IPS-18a (cell line): Measurements from ENCODE around the gene CPT2.
A peak's percentile ranks its signal among the peaks of the same experiment; 100 is the strongest.

ENCODE experiments used
- H3K27ac ChIP-seq: one replicate; pipeline ENCODE4 v1.5.1; 2013; ENCODE audit warnings: low read length
- H3K27me3 ChIP-seq: one replicate; pipeline ENCODE4 v1.6.1; 2013; ENCODE audit warnings: mild to moderate bottlenecking, low read length; ENCODE audit not compliant: control insufficient read depth, insufficient read depth
- H3K36me3 ChIP-seq: one replicate; pipeline ENCODE4 v1.6.1; 2013; ENCODE audit warnings: low read depth, low read length; ENCODE audit not compliant: control insufficient read depth
- H3K4me1 ChIP-seq: one replicate; pipeline ENCODE4 v1.6.1; 2013; ENCODE audit warnings: low read depth, low read length; ENCODE audit not compliant: control insufficient read depth
- H3K4me3 ChIP-seq: one replicate; pipeline ENCODE4 v1.5.1; 2013; ENCODE audit warnings: low read length
- H3K9ac ChIP-seq: one replicate; pipeline ENCODE4 v1.6.1; 2013; ENCODE audit warnings: mild to moderate bottlenecking, low read length, moderate library complexity
- H3K9me3 ChIP-seq: one replicate; pipeline ENCODE4 v1.6.1; 2013; ENCODE audit warnings: low read depth, low read length; ENCODE audit not compliant: control insufficient read depth

CPT2 gene

DNA sequence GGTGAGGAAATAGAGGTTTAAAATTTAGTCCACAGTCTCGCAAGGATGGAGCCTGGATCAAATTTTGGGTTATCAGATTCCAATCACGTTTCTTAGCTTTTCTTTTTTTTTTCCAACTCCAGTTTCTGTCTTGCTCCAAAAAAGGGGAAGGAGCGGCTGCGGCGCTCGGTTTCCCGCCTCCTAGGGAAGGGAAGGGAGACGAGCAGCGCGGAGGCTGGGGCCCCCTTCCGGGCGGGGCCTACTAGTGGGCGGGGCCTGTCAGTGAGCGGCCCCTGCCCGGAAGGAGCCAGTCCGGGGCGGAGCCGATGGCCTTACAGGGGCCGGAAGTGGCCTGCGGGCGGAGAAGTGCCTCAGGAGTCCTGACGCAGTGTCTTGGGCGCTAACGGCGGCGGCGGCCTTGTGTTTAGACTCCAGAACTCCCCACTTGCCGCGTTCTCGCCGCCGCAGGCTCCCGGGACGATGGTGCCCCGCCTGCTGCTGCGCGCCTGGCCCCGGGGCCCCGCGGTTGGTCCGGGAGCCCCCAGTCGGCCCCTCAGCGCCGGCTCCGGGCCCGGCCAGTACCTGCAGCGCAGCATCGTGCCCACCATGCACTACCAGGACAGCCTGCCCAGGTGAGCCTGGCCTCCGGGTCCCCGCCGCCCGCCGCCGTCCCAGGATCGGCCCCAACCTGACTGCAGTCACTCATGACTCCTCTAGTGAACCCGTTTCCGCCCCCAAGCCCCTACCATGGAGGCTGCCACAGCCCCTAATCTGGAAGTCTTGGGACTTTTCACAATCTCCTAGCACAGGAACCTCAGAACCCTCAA lies at the start of gene CPT2:
Gene CPT2, plus strand, starts transcription at position 340 of the 806 bp plus-strand sequence. Its CDS starts 120 bp downstream, at position 460.
- peak within 1 kb of the TSS; percentile 86 for H3K9ac ChIP-seq
- H3K4me3 ChIP-seq = peak within 1 kb of the TSS; percentile 89
- H3K36me3 ChIP-seq = no peaks in the 10 kb centered on the region
- H3K27me3 ChIP-seq = peaks cover 11% of the 10 kb centered on the region
- peak within 1 kb of the TSS; percentile 24 for H3K27ac ChIP-seq
- H3K9me3 ChIP-seq = no peaks in the 10 kb centered on the region
- H3K4me1 ChIP-seq = peaks cover 12% of the 10 kb centered on the region

- Histone ChIP-seq H3K9ac (no peak overlapping the region), H3K9me3 (no peaks in the 10 kb centered on the region), H3K36me3 (no peaks in the 10 kb centered on the region), H3K27ac (no peak overlapping the region), H3K4me1 (no peaks in the 10 kb centered on the region), H3K27me3 (no peaks in the 10 kb centered on the region), H3K4me3 (no peak overlapping the region)
These were observed 49.5 kb upstream of the CPT2 start for GRCh38 chr1:53147174-53147573.

DNA sequence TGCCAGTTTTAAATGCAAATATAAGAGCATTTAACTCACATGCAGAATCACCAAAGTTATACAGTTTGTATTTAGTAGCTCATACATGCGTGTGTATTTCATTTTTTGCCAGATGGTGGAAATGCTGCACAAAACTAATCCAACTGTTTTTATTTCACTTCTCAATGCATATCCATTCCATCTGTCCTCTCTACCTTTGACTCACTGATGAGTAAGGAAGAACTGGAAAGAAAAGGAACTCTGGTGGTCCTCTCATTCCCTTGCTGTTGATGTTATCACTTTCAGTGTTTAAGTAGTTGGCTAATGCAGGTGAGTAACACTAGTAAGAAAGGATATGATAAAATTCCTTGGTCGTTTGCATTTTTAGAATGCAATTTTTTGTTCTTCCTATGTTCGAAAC lies 48.5 kb upstream of the CPT2 start:
- H3K9me3 ChIP-seq = no peaks in the 10 kb centered on the region
- H3K4me3 ChIP-seq = no peak overlapping the region
- no peak overlapping the region for H3K27ac ChIP-seq
- no peaks in the 10 kb centered on the region for H3K27me3 ChIP-seq
- H3K4me1 ChIP-seq = no peaks in the 10 kb centered on the region
- no peak overlapping the region for H3K9ac ChIP-seq
- no peaks in the 10 kb centered on the region for H3K36me3 ChIP-seq

GRCh38 chr1:53153752-53154151 lies 42.9 kb upstream of the CPT2 start:
- Histone ChIP-seq H3K36me3 (no peaks in the 10 kb centered on the region), H3K9ac (no peak overlapping the region), H3K27me3 (no peaks in the 10 kb centered on the region), H3K4me1 (no peaks in the 10 kb centered on the region), H3K27ac (no peak overlapping the region), H3K4me3 (no peak overlapping the region), H3K9me3 (no peaks in the 10 kb centered on the region)

- no peak overlapping the region for H3K9ac ChIP-seq
- H3K9me3 ChIP-seq = no peaks in the 10 kb centered on the region
- H3K27me3 ChIP-seq = no peaks in the 10 kb centered on the region
- H3K36me3 ChIP-seq = no peaks in the 10 kb centered on the region
- H3K27ac ChIP-seq = no peak overlapping the region
- H3K4me3 ChIP-seq = no peak overlapping the region
- no peaks in the 10 kb centered on the region for H3K4me1 ChIP-seq
These were observed 41.7 kb upstream of the CPT2 start for GRCh38 chr1:53154859-53155438.

GRCh38 chr1:53155534-53155933 lies 41.1 kb upstream of the CPT2 start:
- H3K9ac ChIP-seq = no peak overlapping the region
- no peaks in the 10 kb centered on the region for H3K27me3 ChIP-seq
- no peak overlapping the region for H3K4me3 ChIP-seq
- H3K36me3 ChIP-seq = no peaks in the 10 kb centered on the region
- no peaks in the 10 kb centered on the region for H3K4me1 ChIP-seq
- H3K27ac ChIP-seq = no peak overlapping the region
- H3K9me3 ChIP-seq = no peaks in the 10 kb centered on the region

GRCh38 chr1:53155945-53156344 lies 40.7 kb upstream of the CPT2 start:
- no peaks in the 10 kb centered on the region for H3K4me1 ChIP-seq
- H3K27me3 ChIP-seq = no peaks in the 10 kb centered on the region
- no peaks in the 10 kb centered on the region for H3K9me3 ChIP-seq
- no peaks in the 10 kb centered on the region for H3K36me3 ChIP-seq
- H3K27ac ChIP-seq = no peak overlapping the region
- H3K4me3 ChIP-seq = no peak overlapping the region
- H3K9ac ChIP-seq = no peak overlapping the region

DNA sequence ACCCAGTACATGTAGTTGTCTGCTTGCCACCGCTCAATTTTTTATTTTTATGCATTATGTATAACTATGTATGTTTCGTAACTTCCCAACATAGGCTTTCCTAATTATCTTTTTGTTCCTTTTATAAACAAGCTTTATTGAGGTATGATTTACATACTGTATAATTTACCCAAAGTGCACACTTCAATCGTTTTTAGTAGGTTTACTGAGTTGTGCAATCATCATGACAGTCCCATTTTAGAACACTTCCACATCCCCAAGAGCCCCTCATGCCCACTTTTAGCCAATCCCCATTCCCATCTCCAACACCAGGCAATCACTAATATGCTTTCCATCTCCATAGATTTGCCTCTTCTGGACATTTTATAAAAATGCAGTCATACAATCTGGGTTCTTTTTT lies 39.8 kb upstream of the CPT2 start:
- H3K27me3 ChIP-seq = no peaks in the 10 kb centered on the region
- H3K9ac ChIP-seq = no peak overlapping the region
- no peaks in the 10 kb centered on the region for H3K4me1 ChIP-seq
- H3K36me3 ChIP-seq = no peaks in the 10 kb centered on the region
- no peak overlapping the region for H3K27ac ChIP-seq
- no peaks in the 10 kb centered on the region for H3K9me3 ChIP-seq
- no peak overlapping the region for H3K4me3 ChIP-seq

GRCh38 chr1:53158900-53159299 lies 37.7 kb upstream of the CPT2 start:
- Histone ChIP-seq H3K36me3 (no peaks in the 10 kb centered on the region), H3K27me3 (no peaks in the 10 kb centered on the region), H3K4me1 (peaks cover 5% of the 10 kb centered on the region), H3K4me3 (no peak overlapping the region), H3K9me3 (no peaks in the 10 kb centered on the region), H3K9ac (no peak overlapping the region), H3K27ac (no peak overlapping the region)

- Histone ChIP-seq H3K4me3 (no peak overlapping the region), H3K9me3 (no peaks in the 10 kb centered on the region), H3K27me3 (no peaks in the 10 kb centered on the region), H3K27ac (no peak overlapping the region), H3K36me3 (no peaks in the 10 kb centered on the region), H3K4me1 (peaks cover 5% of the 10 kb centered on the region), H3K9ac (no peak overlapping the region)
These were observed 35.7 kb upstream of the CPT2 start for GRCh38 chr1:53160924-53161378.

GRCh38 chr1:53162621-53163020 lies 34.0 kb upstream of the CPT2 start:
- H3K27ac ChIP-seq = no peak overlapping the region
- no peaks in the 10 kb centered on the region for H3K9me3 ChIP-seq

DNA sequence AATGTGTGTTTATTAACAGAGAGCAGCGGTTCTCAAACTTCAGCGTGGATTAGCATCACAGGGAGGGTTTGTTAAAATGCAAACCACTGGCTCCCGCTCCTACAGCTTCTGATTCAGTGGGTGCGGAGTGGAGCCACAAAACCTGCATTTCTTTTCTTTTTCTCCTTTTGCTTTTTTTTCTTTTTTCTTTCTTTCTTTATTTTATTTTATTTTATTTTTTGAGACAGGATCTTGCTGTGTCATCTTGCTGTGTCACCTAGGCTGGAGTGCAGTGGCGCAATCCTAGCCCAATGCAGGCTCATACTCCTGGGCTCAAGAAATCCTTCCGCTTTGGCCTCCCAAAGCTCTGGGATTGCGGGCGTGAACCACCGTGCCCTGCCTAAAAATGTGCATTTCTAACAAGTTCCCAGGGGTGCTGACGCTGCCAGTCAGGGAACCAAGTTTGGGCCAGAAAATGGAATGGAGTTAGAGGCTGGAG lies 33.3 kb upstream of the CPT2 start:
- H3K4me1 ChIP-seq = peaks cover 5% of the 10 kb centered on the region
- no peaks in the 10 kb centered on the region for H3K36me3 ChIP-seq
- no peak overlapping the region for H3K4me3 ChIP-seq
- no peaks in the 10 kb centered on the region for H3K27me3 ChIP-seq
- H3K27ac ChIP-seq = no peak overlapping the region
- H3K9ac ChIP-seq = no peak overlapping the region
- H3K9me3 ChIP-seq = no peaks in the 10 kb centered on the region

More at GRCh38 chr1:53162621-53163020, 34.0 kb upstream of the CPT2 start:
- no peak overlapping the region for H3K9ac ChIP-seq
- no peaks in the 10 kb centered on the region for H3K27me3 ChIP-seq
- H3K4me3 ChIP-seq = no peak overlapping the region
- H3K36me3 ChIP-seq = no peaks in the 10 kb centered on the region
- peaks cover 5% of the 10 kb centered on the region for H3K4me1 ChIP-seq
